GM12874 (cell line): Measurements from ENCODE around the gene AURKA.
A peak's percentile ranks its signal among the peaks of the same experiment; 100 is the strongest.

Experiments used
- CTCF ChIP-seq: IDR thresholded peaks from 2 replicates; pipeline ENCODE4 v1.5.1; 2011; ENCODE audit warnings: low read depth, mild to moderate bottlenecking, control low read depth, low read length, moderate library complexity; ENCODE audit not compliant: insufficient read depth

AURKA gene

GRCh38 chr20:56400001-56400640, 8.1 kb upstream of the AURKA start:
- peak; percentile 75 for TF ChIP-seq CTCF

GRCh38 chr20:56395166-56395565, 3.2 kb upstream of the AURKA start:
- TF ChIP-seq CTCF = no peak

- no peak for TF ChIP-seq CTCF
Measured at GRCh38 chr20:56393653-56394052, 1.6 kb upstream of the AURKA start.

- TF ChIP-seq CTCF = no peak
Measured at GRCh38 chr20:56392881-56393482, 967 bp upstream of the AURKA start.

GRCh38 chr20:56391596-56392131, 351 bp downstream of the AURKA start:
- no peak for TF ChIP-seq CTCF

- TF ChIP-seq CTCF = no peak
Measured at GRCh38 chr20:56391037-56391436, 978 bp downstream of the AURKA start.

GRCh38 chr20:56389807-56390206, 2.2 kb downstream of the AURKA start:
- TF ChIP-seq CTCF = no peak
